ENCODE measurements around the gene TMEM145.

Gene TMEM145

GRCh38 chr19:42278452-42279154, 34.5 kb upstream of the TMEM145 start:
- no peak for FAIRE-seq

- FAIRE-seq: no peak
These were observed 33.8 kb upstream of the TMEM145 start for GRCh38 chr19:42279155-42279901.

DNA sequence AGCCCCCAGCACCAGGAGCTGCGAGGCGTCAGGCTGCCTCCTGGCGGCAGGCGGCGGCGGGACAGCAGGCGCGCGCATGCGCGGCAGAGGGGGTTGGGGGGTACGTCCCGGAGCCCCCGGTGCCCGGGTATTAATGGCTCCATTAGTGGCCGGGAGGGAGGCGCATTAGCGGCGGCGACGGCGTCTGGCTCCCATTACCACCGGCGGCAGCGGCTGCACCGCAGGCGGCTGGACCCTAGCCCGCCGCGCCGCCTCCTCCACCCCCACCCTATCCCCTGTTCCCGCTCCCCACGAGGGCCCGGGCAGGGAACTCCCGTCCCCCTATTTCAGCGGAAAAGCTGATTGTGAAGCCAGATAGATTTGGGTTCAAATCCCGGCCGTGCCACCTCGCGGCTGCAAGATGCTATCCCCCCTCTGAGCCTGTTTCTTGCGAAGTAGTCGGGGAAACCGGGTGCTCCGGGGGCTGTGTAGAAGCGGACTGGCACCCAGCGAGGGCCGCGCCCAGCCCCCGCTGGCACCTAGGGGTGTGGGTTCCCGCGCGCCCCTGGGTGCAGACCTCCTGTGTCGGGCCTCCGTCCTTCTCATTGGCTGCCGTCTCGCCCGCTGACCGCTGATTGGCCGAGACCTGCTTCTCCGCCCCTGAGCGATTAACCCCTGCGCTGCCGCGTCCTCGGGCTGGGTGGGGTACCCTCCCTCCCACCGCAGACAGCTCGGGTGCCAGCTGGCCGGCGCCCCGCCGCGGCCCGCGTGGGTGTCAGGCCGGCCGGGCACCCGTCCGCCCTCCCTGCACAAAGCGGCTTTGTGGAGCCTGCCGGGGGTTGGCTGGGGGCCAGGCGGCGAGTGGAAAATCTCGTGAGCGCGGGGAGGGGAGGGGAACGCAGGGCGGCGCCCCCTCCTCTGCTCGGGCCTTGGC, 33.0 kb upstream of the TMEM145 start:
- FAIRE-seq: no peak

GRCh38 chr19:42280815-42281145, 32.3 kb upstream of the TMEM145 start:
- FAIRE-seq: no peak

DNA sequence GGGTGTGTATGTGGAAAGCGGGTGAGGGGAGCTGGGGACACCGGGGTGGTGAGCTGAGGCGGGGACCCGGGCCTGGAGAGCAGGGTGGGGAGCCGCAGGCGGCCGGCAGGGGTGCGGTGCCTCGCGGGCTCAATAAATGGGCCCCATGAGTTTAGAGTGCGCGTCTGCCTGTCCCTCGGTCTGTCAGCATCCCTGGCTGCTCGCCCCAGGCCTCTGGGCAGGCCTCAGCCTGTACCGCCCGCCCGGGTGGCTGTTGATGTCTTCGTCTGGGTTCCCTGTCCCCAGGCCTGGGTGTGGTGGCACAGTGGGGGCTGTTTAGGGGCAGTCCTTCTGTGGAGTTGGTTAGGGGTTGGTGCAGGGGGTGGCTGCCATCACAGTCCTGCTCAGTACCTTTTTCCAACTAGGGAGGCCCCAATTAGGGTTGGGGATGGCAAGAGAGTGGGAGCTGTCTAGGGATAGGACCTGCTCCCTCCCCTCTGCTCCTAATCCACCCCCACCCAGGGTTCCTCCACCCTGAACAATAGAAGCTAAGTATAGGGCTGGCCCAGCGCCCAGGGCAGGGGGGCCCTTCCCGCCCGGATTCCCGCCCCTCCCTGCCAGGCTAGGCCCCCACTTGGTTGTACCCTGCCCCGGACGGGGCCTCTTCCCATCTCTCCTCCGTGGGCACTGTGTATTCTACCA, 31.8 kb upstream of the TMEM145 start:
- FAIRE-seq: no peak

DNA sequence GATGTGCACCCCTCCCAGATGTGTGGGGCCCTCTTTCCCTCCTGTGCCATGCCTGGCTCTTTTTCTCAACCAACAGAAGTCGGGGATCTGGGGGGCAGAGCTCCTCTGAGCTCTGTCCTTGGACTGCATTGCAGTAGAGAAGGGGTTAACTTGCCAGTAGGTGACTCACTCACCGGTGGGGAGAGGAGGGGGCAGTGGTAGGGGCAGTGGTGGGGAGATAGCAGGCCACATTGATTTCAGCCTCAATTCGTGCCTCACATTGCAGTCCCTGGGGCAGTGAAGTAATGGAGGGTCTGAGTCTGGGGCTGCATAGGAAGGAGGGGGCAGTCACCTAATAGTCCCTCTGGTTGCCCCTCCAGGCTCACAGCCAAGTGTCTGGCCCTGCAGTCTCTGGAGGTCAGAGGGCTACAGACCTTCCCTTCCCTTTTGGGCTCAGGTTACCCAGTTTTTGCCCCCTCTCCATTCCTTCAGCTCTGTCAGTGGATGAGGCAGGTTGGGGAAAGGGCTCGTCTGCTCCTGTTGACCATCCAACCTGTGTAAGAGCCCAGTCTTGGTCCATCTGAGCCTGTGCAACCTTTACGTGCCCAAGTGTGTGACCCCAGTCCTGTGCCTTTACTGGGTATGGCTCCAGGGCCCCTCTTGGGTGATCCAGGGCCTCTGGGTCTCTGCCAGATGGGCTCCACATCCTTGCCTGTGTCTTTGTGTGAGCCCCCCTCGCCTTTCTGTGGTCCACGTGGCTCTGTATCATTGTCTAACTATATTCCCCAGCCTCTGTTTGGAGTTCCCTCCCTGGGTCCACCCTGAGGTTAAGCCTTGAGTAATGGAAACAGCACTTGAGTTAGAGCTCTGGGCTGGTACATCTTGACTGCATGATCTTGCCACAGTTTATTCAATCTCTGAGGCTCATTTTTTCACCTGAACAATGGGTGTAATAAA, 31.0 kb upstream of the TMEM145 start:
- FAIRE-seq: no peak

DNA sequence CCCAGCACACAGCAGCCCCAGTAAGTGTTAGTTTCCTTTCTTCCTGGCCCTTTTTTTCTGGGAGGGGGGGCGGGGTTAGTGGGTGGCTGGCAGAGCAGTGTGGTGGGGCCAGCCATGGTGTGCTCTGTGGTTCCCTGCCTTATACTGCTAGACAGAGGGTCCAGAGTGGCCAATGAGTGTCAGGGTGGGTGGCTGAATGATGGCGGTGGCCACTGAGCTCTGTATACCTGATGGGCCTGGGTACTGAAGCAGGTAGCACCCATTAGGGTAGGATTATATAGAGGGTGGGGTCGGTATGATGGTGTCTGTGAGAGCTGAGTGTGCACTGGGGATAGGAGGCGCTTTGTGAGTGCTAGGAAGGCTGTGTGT, 30.3 kb upstream of the TMEM145 start:
- FAIRE-seq: no peak

- FAIRE-seq: no peak
These were observed 29.7 kb upstream of the TMEM145 start for GRCh38 chr19:42283188-42284065.

- no peak for FAIRE-seq
These were observed 29.0 kb upstream of the TMEM145 start for GRCh38 chr19:42284066-42284501.

DNA sequence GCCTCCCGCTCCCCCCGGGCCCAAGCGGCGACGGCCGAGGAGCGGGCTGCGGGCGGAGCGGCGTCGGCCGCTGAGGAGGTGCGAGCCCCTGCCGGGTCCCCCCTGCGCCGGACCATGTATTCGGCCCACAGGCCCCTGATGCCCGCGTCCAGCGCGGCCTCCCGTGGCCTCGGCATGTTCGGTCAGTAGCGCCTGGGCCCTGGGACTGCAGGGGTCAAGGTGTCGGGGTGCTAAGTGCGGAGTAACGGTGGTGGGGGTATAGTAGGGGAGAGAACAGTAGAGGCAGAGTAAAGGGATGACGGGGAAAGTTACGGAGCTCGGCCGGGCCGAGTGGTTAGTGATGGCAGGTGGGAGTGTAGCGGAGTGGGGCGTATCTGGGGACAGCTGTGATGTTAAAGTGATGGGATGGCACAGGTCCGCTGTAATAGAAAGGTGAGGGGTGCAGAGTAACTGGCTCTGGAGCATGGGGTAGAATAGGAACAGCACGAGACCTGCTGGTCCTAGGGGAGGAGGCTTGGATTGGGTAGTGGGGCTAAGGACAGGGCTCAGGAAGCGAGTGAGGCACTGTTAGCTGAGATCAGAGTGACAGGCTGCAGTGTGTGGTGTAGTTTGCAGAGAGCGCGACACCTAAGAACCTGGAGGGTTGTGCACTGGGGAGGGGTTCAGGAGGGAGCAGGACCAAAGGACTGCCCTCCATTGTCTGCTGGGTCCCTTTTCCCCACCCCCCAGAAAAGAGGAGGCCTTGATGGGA, 28.3 kb upstream of the TMEM145 start:
- no peak for FAIRE-seq

DNA sequence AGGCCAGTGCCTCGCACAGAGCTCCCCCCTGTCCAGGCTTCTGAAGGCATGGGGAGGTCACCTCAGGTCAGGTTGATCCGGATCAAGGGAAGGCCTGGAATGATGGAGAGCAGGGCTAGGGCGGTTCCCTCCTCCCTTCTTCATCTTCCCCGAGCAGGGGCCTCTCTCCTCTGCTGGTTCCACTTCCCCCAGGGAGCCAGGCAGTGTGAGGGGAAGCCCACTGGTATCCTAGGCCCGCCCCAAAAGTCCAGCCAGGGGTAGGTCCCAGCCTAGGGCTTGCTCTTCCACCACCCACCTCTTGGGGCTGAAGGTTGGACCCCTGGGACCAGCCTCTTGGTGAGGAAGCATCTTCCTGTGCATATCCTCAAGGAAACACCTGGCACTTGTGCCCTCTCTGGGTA, 27.6 kb upstream of the TMEM145 start:
- no peak for FAIRE-seq

DNA sequence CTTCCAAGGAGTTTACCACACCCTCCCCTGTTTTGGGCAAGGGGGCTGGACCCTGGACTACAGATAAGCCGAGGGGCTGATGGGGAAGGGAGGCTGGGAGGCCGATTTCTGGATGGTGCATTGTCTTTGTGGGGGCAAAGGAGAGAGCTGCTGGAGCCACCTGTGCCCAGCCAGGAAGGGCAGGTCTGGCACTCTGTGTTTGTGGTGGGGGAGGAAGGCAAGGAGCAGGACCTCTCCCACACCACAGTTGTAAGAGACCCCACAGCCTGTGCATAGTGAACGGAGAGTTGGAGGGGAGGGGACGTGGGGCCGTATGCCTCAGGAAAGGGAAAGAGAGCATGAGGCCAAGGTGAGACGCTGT, 27.1 kb upstream of the TMEM145 start:
- no peak for FAIRE-seq

DNA sequence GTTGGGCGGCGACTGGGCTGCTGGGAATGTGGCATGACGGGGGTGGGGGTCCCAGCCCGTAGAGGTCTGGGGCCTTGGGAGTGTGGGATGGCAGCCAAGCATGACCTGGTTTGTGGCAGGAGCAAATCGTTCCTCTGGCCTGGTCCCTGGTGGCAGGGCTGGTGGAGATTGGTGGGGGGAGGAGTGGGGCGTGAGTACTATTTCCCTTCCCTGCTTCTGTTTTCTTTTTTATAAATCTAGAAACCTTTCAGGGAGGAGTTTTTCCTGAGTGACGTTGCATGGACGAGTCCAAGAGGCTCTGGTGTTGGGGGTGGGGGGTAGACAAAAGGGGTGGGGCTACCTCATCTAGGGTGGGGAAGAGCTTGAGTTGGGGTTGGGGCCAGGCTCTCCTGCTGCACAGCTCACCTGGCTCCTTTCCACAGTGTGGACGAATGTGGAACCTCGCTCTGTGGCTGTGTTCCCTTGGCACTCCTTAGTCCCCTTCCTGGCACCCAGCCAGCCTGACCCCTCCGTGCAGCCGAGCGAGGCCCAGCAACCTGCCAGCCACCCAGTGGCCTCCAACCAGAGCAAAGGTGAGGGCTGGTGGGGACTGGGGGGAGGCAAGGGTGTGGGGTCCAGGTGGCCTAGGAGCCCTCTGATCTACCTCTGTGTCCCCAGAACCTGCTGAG, 26.6 kb upstream of the TMEM145 start:
- FAIRE-seq: no peak

- no peak for FAIRE-seq
These were observed 25.9 kb upstream of the TMEM145 start for GRCh38 chr19:42287017-42287826.

- FAIRE-seq: no peak
These were observed 25.3 kb upstream of the TMEM145 start for GRCh38 chr19:42287827-42288107.

DNA sequence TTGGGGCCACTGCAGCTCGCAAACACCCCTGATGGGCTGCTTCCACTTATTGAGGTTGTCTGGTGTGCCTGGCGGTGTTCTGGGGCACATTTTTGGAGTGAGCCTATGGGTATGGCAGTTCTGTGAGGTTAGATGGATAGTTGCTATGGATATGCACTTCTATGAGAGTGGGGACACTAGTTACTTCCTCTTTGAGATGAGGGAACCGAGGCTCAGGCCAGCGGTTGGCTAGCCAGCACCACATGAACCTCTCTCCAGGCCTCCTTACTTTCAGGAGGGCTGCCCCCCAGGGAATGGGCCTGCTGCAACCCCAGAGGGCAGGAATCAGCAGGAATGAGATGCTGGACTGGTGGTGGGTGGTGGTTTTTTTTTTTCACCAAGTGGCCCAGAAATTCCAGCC, 24.7 kb upstream of the TMEM145 start:
- FAIRE-seq: no peak

GRCh38 chr19:42288881-42289555, 24.1 kb upstream of the TMEM145 start:
- FAIRE-seq: no peak

DNA sequence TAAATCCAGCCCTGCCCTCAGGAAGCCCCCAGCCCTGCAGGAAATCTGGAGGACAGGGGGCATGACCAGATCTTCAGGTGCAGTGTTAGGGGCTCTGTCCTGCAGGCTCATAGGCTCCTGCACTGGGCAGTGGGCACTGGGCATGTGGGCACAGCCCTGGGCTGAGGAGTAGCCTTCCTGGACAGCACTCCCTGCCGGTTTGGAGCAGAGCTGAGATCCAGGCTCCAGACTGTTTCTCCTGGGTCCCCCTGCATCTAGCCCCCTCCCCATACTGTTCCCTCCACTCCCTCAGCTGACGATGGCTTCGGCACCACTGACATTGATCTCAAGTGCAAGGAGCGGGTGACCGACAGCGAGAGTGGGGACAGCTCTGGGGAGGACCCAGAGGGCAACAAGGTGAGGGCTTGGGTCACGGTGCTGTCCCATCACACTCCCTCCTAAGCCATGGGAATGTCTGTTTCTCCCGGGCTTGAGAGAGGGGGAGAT, 23.5 kb upstream of the TMEM145 start:
- FAIRE-seq: no peak
